Heart right ventricle (tissue), 16 donors: ENCODE measurements around the gene KRTAP10-9. TPM values are rescaled to one million over a fixed set of nuclear protein-coding genes. Genes with fewer than 3 reads are reported as not detected.

ENCODE experiments used
- ATAC-seq, 8 donors: fragments of 200-7000 bp; cut with Tn5 transposase; one replicate each; pipeline ENCODE4 v1.9.1; 2020; ENCODE audit warnings: mild to moderate bottlenecking in 8 of 8, moderate library complexity in 8 of 8, moderate number of reproducible peaks in 1 of 8
- DNase-seq, 2 donors: peaks; one replicate each; pipeline ENCODE4 v3.0.0-alpha.2; 2020
- H3K27ac ChIP-seq, 10 donors: fragments of 200-600 bp; sonication (generic) in 2 of 10; one replicate each; pipeline versions ENCODE4 v1.5.0 to v1.8.0; 2020 to 2022; ENCODE audit warnings: mild to moderate bottlenecking in 3 of 10
- H3K27me3 ChIP-seq, 7 donors: fragments of 200-600 bp; one replicate each; pipeline ENCODE4 v1.8.0; 2021 to 2022; ENCODE audit warnings: mild to moderate bottlenecking in 2 of 7
- H3K36me3 ChIP-seq, 9 donors: fragments of 200-600 bp; sonication (generic) in 1 of 9; one replicate each; pipeline versions ENCODE4 v1.5.0 to v1.8.0; 2020 to 2022; ENCODE audit warnings: mild to moderate bottlenecking in 2 of 9
- H3K4me1 ChIP-seq, 9 donors: fragments of 200-600 bp; sonication (generic) in 1 of 9; one replicate each; pipeline versions ENCODE4 v1.5.0 to v1.8.0; 2020 to 2022; ENCODE audit warnings: mild to moderate bottlenecking in 4 of 9
- H3K4me3 ChIP-seq, 10 donors: fragments of 200-600 bp; sonication (generic) in 2 of 10; one replicate each; pipeline versions ENCODE4 v1.5.0 to v1.8.0; 2020 to 2022; ENCODE audit warnings: mild to moderate bottlenecking in 7 of 10, moderate library complexity in 2 of 10
- H3K9me3 ChIP-seq, 11 donors: fragments of 200-600 bp in 10 of 11; sonication (generic) in 2 of 11; one replicate each; pipeline versions ENCODE4 v1.5.0 to v1.8.0; 2013 to 2022; ENCODE audit warnings: mild to moderate bottlenecking in 2 of 11, control low read depth in 1 of 11, moderate library complexity in 1 of 11
- CTCF ChIP-seq, 9 donors: fragments of 200-600 bp; sonication (generic) in 2 of 9; IDR thresholded peaks; one replicate each; pipeline versions ENCODE4 v1.5.0 to v1.8.0; 2021 to 2022; ENCODE audit warnings: antibody characterized with exemption in 9 of 9, mild to moderate bottlenecking in 5 of 9, moderate library complexity in 1 of 9
- WGBS, 2 donors: extraction: QIAGEN DNeasy Blood & Tissue Kit; methylation state at CpG; one replicate each; pipeline ENCODE4 v1.1.7; 2013; ENCODE audit warnings: inconsistent platforms in 1 of 2; 5-methylcytosine and 5-hydroxymethylcytosine counted together
- intact Hi-C, 10 donors: fragments of 100-400 bp; cut with DNase I; formaldehyde crosslinking; loops; one replicate each; pipeline versions ENCODE4 v1.11.1 to v1.14.2; 2022
- polyA plus RNA-seq, 2 donors: library from polyadenylated mRNA; stranded (reverse); fragments of 200-250 nt; gene quantifications; one replicate each; pipeline ENCODE4 v1.2.3, GENCODE V29; 2013
- total RNA-seq, 10 donors: library from RNA; stranded (reverse); fragmentation: NEBNext Ultra II Directional in 3 of 10; extraction: Animal tissue kit (Norgen Biotek cat#: 25700) in 3 of 10; gene quantifications; one replicate each; pipeline versions ENCODE4 v1.2.1 to v1.2.4, GENCODE V29; 2021 to 2023
- donor health status: Arrhythmogenic right ventricular cardiomyopathy.
- donor health status: ischemic (EF 13 %, LVEDD 7.1; RV severe dilation, severe dysfunction).
- donor health status: healthy with polysubstance abuse.
- donor health status: DM: no; HTN: yes; CAD: no.
- donor health status: DM: no; HTN: no; CAD: no.
- donor health status: ischemic (EF 25% LVEDD 6.9; RV normal size, moderate dysfunction).
- donor health status: ischemic (EF 25% LVEDD 5.7; RV mildly dilated, moderate dysfunction).
- donor health status: healthy.
- donor health status: DM: yes; HTN: yes; CAD: no.
- donor health status: Ischemic cardiomyopathy.
- donor health status: ischemic (EF 35%, LVEDD 5.7; RV mildly dilated, moderate dysfunction).
- donor health status: nonischemic (EF 11% LVEDD 7.7; RV severe dilation, severe dysfunction).
- donor health status: DM: yes; HTN: yes; CAD: no.
- donor health status: PGD.
- donor health status: ischemic (EF 29% LVEDD 5.4; RV normal size, mild dysfunction).
- donor health status: nonischemic (EF 23%, LVEDD 6.1; RV moderate dilation, normal function).

KRTAP10-9 gene
- total and polyA plus RNA-seq, 12 donors: not detected

DNA sequence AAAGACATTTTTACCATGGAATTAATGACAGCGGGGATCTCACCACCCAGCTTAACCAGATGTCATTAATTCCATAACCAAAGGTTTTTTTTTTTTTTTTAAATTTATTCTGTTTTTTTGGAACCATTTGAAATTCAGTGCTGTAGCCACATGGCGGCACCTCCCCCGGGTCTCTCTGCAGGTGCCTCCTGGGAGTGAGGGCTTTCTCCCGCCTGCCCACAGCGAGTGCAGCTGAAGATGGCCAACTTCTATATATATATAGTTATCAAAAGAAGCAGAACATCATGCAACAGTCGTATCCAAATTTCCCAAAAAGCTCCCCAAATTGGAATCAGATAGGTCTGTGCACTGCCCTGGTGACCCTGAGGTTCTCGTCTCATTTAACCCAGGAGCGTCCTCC lies 11.4 kb upstream of the KRTAP10-9 start:
- Histone ChIP-seq H3K4me3 (no peak overlapping the region), H3K9me3 (peaks cover 0 to 30% (median 0%) of the 10 kb centered on the region in 11 donors), H3K27ac (no peak overlapping the region), H3K4me1 (peaks cover 0 to 6% (median 0%) of the 10 kb centered on the region in 9 donors), H3K27me3 (peaks cover 0 to 35% (median 5%) of the 10 kb centered on the region in 7 donors), H3K36me3 (no peaks in the 10 kb centered on the region)
- TF ChIP-seq CTCF (IDR thresholded peaks at IDR 0.05): no peak
- intact Hi-C loops: loop anchor here in 1 of 10 donors (10.0 kb wide), 1 partner anchor 129 kb away; no protein-coding TSS in a partner anchor
- DNase-seq (no peak), ATAC-seq (no peak)
- 62 to 79% methylated on average over 8 of the region's 8 CpGs for WGBS, 2 donors

DNA sequence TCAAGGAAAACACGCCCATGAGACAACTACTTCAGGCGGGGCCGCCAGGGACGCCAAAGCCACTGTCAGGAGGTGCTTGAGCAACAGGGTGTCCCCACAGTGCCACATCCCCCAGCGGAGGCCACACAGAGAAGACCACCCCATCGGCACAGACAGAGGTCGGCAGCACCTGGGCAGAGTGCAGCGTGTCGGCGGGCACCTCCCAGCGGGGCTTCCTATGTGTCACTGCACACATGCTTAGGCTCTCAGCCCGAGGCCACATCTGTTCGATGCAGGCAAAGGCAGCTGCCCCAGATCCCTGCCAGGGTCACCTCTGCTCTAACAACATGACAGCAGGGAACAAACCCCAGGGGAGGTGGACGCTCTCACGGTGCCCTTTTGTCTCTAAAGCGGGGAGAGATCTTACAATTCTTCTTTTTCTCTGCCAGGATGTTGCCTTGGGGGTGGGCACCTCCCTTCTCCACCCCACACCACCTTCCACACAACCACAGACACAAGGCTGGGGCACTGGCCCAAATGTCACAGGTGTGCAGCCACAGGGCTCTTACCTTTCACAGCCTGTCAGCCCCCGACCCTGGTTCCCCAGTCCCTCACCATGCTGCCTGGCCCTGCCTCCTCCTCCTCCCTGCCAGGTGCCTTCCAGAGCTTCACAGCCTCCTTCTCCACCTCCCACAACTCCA lies 10.8 kb upstream of the KRTAP10-9 start:
- Histone ChIP-seq H3K36me3 (no peaks in the 10 kb centered on the region), H3K4me1 (peaks cover 0 to 6% (median 0%) of the 10 kb centered on the region in 9 donors), H3K27me3 (peaks cover 0 to 35% (median 5%) of the 10 kb centered on the region in 7 donors), H3K9me3 (peaks cover 0 to 30% (median 0%) of the 10 kb centered on the region in 11 donors), H3K27ac (no peak overlapping the region), H3K4me3 (no peak overlapping the region)
- ATAC-seq (no peak), DNase-seq (no peak)
- intact Hi-C loops: loop anchor here in 1 of 10 donors (10.0 kb wide), 1 partner anchor 129 kb away; no protein-coding TSS in a partner anchor
- TF ChIP-seq CTCF (IDR thresholded peaks at IDR 0.05): no peak
- WGBS, 2 donors: 71 to 75% methylated on average over 17 of the region's 17 CpGs

DNA sequence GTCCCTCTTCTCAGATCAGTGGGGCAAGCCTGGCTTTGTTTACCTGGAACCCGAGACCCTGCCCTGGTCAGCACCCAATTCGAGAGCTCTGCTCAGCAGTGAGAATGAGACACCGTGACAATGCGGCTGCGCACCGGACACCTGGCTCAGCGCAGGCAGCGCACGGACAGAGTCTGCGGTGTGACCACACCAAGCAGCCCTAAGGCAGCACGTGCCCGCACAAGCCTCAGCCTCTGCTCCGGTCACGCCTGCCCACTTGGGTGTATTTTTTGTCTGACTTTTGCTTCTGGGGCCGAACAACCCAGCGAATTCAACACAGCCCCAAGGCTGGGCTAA lies 10.3 kb upstream of the KRTAP10-9 start:
- intact Hi-C loops: loop anchor here in 1 of 10 donors (10.0 kb wide), 1 partner anchor 128 kb away; no protein-coding TSS in a partner anchor

GRCh38 chr21:44617071-44617501 lies 9.8 kb upstream of the KRTAP10-9 start:
- no peak for ATAC-seq
- no peak for DNase-seq

More for the DNA sequence above, 10.3 kb upstream of the KRTAP10-9 start:
- Histone ChIP-seq H3K4me1 (peaks cover 0 to 6% (median 0%) of the 10 kb centered on the region in 9 donors), H3K27me3 (peaks cover 0 to 35% (median 5%) of the 10 kb centered on the region in 7 donors), H3K36me3 (no peaks in the 10 kb centered on the region), H3K9me3 (peaks cover 0 to 27% (median 0%) of the 10 kb centered on the region in 11 donors), H3K4me3 (no peak overlapping the region), H3K27ac (no peak overlapping the region)
- TF ChIP-seq CTCF (IDR thresholded peaks at IDR 0.05): no peak
- ATAC-seq (no peak), DNase-seq (no peak)
- 79 to 83% methylated on average over 16 of the region's 16 CpGs for WGBS, 2 donors

More at GRCh38 chr21:44617071-44617501, 9.8 kb upstream of the KRTAP10-9 start:
- no peak for TF ChIP-seq CTCF (IDR thresholded peaks at IDR 0.05)
- intact Hi-C loops: loop anchor here in 1 of 10 donors (10.0 kb wide), 1 partner anchor 128 kb away; no protein-coding TSS in a partner anchor
- Histone ChIP-seq H3K9me3 (peaks cover 0 to 22% (median 0%) of the 10 kb centered on the region in 11 donors), H3K27ac (no peak overlapping the region), H3K4me3 (no peak overlapping the region), H3K27me3 (peaks cover 0 to 35% (median 5%) of the 10 kb centered on the region in 7 donors), H3K36me3 (no peaks in the 10 kb centered on the region), H3K4me1 (peaks cover 0 to 6% (median 0%) of the 10 kb centered on the region in 9 donors)
- 52 to 54% methylated on average over 8 of the region's 8 CpGs for WGBS, 2 donors
